Left colon (tissue), 2 donors: ENCODE results near the gene HMGCS2. TPM values are rescaled to one million over a fixed set of nuclear protein-coding genes. Genes with fewer than 3 reads are reported as not detected.

Experiments
- ATAC-seq: fragments of 200-7000 bp; cut with Tn5 transposase; one replicate; pipeline ENCODE4 v1.9.1; 2020; ENCODE audit warnings: mild to moderate bottlenecking, moderate library complexity
- DNase-seq, 2 donors: peaks; one replicate each; pipeline ENCODE4 v3.0.0-alpha.2; 2020
- intact Hi-C, 2 donors: fragments of 100-400 bp; cut with DNase I in 1 of 2; cut with micrococcal nuclease in 1 of 2; formaldehyde crosslinking; loops; one replicate each; pipeline versions ENCODE4 v1.11.2 to v1.14.0; 2022; cut with DNase I, micrococcal nuclease
- total RNA-seq, 2 donors: library from RNA; stranded (reverse); fragmentation: NEBNext Ultra II Directional; extraction: Animal tissue kit (Norgen Biotek cat#: 25700); gene quantifications; one replicate each; pipeline ENCODE4 v1.2.1, GENCODE V29; 2021
- donor health status: DM: no; HTN: no; CAD: no.
- donor health status: DM: yes; HTN: yes; CAD: no.

HMGCS2 gene
- total RNA-seq, 2 donors from 2014 or later = 583 to 627 TPM

DNA sequence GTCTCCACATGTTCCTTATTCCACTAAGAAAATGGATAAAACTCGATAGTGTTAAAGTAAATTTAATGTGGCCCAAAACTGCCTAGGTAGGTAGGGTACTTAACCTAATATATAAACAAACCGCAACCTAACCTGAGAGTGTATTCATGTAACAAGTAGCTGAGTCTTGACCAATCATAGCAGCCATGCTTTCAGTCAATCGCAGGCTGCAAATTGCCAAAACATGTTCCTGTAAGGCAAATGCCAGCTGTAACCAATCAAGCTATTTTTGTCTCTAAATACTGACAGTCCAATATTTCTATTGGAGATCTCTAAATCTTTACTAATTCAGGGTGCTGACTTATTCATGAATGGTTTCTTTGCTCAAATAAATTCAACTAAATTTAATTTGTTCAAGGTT lies 3.1 kb upstream of the HMGCS2 start:
- DNase-seq (no peak), ATAC-seq (no peak)
- intact Hi-C loops = no loop called here

DNA sequence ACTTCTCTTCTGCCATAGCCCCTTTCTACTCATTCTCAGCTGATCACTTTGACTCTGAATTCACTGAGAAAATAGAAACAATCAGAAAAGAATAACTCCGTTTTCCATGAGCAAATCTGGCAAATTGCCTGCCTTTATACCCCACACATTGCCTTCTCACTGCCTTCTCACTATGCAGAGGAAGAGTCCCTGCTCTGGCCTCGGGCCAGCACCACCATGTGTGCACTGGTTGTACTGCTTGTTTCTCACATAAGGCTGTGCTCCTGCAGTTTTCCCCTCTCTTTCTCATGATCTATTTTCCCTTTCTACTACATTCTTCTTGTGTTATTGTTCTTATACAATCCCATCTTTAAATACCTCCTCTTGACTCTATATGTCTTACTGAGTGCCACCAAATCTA lies 2.3 kb upstream of the HMGCS2 start:
- ATAC-seq (no peak), DNase-seq (peak in 1 of 2 donors; percentile 59)
- intact Hi-C loops = no loop called here

GRCh38 chr1:119767486-119767885 lies 1.2 kb downstream of the HMGCS2 start:
- DNase-seq (no peak), ATAC-seq (no peak)
- intact Hi-C loops = no loop called here

DNA sequence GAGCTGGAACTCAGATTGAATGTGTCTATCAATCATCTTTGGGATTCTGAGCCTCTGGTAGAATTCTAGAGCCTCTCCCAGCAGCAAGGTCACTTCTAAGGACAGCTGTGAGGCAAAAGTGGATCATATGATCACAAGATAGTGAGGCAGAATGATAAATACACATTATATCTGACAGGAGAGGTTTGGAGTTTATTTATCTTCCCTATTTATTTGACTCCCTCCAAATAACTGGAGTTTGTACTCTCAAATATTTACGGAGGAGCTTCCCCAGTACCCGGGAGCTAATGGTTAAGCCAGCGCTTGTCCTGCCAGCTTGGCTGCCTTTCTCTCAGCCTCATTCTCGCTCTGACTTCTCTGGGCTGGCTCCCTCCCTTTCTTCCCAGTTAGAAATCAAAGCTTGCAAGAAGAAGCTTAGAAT lies 2.3 kb downstream of the HMGCS2 start:
- DNase-seq (peak; percentile 55 to 61), ATAC-seq (peak; percentile 52)

DNA sequence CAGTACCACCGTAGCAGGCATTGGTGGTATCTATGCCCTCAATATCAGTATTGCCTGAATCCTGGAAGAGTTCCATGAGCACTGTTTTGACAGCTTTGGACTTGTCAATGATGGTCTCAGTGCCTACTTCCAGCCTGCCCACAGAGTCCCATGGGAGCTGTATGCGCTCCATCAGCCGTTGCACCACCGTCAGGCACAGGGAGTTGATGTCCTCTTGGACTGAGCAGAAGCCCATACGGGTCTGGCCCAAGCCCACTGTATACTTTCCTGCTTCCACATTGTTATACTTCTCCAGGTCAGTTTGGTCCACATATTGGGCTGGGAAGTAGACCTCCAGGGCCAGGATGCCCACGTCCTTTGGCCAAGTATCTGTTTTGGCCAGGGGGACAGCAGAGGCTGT lies 4.5 kb downstream of the HMGCS2 start:
- ATAC-seq (no peak), DNase-seq (no peak)
- intact Hi-C loops = no loop called here

More for the DNA sequence above, 2.3 kb downstream of the HMGCS2 start:
- intact Hi-C loops = no loop called here

- DNase-seq = no peak
- no peak for ATAC-seq
- intact Hi-C loops = no loop called here
Observed at GRCh38 chr1:119762953-119763352, 5.8 kb downstream of the HMGCS2 start.

GRCh38 chr1:119762409-119762808 lies 6.3 kb downstream of the HMGCS2 start:
- no peak for DNase-seq
- intact Hi-C loops = no loop called here
- no peak for ATAC-seq

DNA sequence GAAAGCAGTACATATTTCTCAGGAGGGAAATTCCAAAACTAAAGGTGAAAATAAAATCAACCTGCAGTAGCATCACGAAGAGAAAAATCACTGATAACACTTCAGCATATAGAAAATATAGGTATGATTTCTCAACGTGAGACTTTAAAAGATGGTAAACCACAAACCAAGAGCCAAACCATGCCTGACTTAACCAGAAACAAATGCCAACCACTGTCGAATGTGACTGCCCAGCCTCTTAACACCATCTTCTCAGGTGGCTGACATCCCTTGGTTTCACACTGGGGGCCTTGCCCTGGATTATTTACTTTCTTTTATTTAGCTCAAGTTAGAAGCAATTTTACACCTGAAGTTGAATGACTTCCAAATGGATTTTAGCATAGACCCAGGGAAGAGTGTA lies 10.1 kb downstream of the HMGCS2 start:
- DNase-seq = no peak
- intact Hi-C loops = no loop called here
- ATAC-seq = no peak

- intact Hi-C loops = no loop called here
- ATAC-seq (no peak), DNase-seq (no peak)
Observed at GRCh38 chr1:119752592-119752991, 16.1 kb downstream of the HMGCS2 start.

GRCh38 chr1:119748040-119748439 lies 20.7 kb downstream of the HMGCS2 start:
- intact Hi-C loops = no loop called here
- ATAC-seq = no peak
- DNase-seq = no peak

DNA sequence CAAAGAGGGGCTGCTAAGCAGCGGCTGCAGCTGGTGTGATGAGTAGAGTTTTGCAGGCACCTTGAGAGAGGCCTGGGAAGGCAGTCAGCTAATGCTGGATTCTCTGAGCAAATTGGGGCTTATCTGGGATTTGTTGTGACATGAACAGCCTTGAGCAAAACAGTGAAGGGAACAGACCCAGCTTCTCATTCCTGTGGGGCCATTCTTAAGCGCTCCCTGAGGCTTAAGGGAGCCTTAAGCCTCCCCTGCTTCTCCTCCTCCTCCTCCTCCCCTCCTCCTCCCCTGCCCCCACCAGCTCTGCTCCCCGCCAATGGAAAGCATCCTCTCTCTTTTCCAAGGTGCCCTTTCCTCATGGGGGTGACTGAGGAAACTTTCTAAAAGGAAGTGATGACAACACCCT lies 21.3 kb downstream of the HMGCS2 start:
- intact Hi-C loops = no loop called here

DNA sequence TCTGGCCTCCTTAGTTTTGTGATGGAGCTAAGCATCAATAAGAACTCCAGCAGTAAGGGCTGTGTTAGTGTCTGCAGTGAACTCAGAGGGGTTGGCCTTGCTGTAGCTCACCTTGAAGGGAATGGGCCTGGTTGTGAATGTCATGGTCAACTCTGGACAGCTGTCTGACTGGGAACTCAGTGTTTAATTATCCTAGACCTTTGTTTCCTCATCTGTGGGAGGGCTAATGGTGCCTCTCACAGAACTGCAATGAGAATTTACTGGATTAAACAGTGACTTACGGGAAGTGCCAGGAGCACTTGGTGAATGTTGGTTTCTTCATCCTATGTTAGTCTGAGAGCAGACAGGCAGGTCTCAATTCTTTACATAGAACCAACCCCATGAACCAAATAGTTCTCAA lies 23.7 kb downstream of the HMGCS2 start:
- no peak for DNase-seq
- intact Hi-C loops = no loop called here
- peak; percentile 15 for ATAC-seq

More for the DNA sequence above, 21.3 kb downstream of the HMGCS2 start:
- ATAC-seq (peak; percentile 6), DNase-seq (no peak)

GRCh38 chr1:119744598-119744942 lies 24.1 kb downstream of the HMGCS2 start:
- intact Hi-C loops = no loop called here
- DNase-seq (no peak), ATAC-seq (no peak)

DNA sequence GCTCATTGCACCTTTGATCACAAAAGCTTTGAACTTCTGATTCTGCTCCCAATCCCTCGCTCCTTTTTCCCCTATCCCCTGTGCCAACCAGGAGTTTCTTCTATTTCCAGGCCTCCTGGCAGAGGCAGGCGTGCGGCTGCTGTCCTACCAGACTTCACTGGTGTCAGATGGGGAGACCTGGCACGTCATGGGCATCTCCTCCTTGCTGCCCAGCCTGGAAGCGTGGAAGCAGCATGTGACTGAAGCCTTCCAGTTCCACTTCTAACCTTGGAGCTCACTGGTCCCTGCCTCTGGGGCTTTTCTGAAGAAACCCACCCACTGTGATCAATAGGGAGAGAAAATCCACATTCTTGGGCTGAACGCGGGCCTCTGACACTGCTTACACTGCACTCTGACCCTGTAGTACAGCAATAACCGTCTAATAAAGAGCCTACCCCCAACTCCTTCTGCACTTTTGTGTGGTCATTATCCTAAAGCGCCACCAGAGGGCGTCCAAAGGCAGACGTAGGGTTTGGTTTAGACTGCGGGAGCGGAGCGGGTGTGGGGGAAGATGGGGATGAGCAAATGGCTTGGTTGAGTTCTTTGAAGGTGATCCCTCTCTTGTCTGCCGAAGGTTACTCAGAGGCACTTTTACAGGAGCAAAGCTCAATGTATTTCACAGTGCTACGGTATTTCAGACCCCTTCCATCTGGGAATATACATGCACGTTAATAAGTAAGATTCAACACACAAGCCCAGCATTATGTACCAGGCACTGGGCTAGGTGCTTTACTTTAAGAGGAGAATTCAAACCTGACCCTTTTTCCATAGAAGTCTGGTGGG lies 24.7 kb downstream of the HMGCS2 start:
- peak; percentile 76 for ATAC-seq
- peak; percentile 56 to 70 for DNase-seq
- intact Hi-C loops = no loop called here

DNA sequence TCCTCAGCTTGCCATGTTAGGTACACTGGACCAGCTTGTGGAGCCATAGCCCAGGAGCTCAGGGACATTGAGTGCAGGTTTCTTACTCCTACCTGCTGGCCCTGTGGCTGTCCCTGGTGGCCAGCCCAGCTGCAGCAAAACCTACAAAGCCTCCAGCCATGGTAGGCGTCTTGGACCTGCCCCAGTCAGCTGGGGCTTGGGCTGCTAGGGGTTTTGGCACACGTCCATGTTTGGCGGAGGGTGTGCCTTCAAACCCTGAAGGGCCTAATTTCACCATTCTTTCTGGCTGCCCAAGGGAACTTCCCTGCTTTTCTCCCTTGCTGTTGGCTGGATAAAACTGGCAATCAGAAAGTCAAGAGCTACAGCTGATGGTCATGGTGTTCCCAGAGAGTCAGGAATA lies 25.4 kb downstream of the HMGCS2 start:
- peak; percentile 2 for ATAC-seq
- intact Hi-C loops = no loop called here

GRCh38 chr1:119742677-119743076 lies 26.0 kb downstream of the HMGCS2 start:
- ATAC-seq (no peak), DNase-seq (no peak)
- intact Hi-C loops = no loop called here

More for the DNA sequence above, 25.4 kb downstream of the HMGCS2 start:
- DNase-seq = no peak

- DNase-seq = no peak
- ATAC-seq = no peak
- intact Hi-C loops = no loop called here
Observed at GRCh38 chr1:119742202-119742601, 26.5 kb downstream of the HMGCS2 start.

GRCh38 chr1:119740896-119741780 lies 27.6 kb downstream of the HMGCS2 start:
- intact Hi-C loops = no loop called here
- ATAC-seq (no peak), DNase-seq (no peak)

DNA sequence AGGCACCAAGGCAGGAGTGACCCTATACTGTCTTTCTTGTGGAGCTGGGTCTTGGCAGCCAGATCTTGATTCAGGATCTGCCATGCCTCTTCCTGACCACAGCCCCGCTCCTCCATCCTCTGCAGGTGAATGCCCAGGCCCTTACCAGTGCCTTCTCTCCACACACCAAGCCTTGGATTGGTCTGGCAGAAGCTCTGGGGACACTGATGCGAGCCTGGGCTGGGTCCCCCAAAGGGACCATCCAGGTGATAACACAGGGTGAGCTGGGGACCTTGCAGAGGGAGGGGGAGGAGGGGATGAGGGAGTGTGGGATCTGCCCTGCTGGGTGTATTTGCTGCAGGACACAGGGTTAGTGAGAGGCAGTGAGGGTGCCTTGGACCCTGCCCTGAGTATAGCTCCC lies 28.4 kb downstream of the HMGCS2 start:
- intact Hi-C loops = no loop called here
- DNase-seq (no peak), ATAC-seq (no peak)

DNA sequence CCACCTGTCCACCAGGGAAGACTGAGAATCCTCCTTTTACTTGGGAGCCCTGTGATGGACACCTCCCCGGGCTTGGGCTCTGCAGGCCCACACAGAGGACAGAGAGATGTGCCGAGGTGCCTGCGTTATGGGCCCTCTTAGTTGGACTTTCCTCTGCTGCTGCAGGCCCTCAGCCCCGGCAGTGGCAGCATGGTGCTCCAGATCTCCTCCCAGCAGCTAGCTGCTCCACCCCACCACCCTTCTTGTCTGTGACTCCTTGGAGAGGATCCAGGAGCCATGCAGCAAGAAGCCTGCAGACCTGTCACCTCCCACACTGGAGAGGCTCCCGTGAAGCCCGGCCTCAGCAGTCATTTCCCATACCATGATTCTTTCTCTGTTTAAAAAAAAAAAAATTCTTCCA lies 29.6 kb downstream of the HMGCS2 start:
- intact Hi-C loops = no loop called here
- ATAC-seq = no peak
- DNase-seq = no peak
